Glomerular visceral epithelial cell (primary cell): ENCODE measurements around the gene F11R.
"Not testable (repeated sequence)": the region's sequence is repeated elsewhere in the genome, so short reads cannot be mapped to it uniquely, and the experiment has no call there.

Experiments used
- DNase-seq: peaks from one replicate; pipeline ENCODE4 v3.0.0-alpha.2; 2016; ENCODE audit errors: extremely low spot score

The F11R gene

DNA sequence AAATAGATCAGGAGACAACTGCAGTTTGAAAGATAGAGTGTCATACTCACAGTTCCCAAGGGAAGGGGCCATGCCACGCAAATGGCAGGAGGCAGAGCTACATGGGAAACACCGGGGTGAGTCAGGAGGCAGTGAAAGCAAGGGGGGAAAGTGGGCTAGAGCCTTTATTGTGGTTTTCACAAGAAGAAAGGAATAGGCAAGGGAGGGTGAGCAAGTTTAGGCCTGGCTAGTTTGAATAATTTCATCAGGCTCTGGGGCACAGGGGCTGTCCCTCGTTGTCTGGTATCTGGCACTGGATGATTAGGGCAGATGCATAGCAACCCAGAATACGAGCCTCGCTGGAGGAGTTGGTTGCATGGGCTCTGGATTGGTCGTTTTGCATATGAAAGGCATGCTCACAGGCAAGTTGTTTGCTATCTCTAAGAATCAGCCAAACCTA, 49.3 kb downstream of the F11R start:
- DNase-seq, result peak; percentile 16

GRCh38 chr1:160963521-160963920, 57.4 kb downstream of the F11R start:
- DNase-seq, result no peak

DNA sequence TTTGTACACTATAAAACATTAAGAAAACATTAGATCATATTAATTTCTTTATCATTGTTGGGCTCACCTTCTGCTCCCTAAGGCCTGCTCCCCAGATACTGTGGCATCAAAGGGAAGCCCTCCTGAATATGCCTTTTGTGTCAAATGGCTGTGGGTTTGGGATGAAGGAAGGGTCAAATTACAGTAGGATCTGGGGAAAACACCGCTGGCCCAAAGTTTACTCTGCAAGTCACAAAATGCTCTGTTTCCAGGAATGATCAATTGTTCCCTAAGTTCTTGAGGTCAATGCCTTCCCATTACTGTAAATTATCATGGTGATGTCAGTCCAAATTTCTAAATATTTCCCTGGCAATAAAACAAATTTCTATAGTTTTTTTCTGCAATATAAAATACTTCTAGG, 59.5 kb downstream of the F11R start:
- DNase-seq, result no peak

DNA sequence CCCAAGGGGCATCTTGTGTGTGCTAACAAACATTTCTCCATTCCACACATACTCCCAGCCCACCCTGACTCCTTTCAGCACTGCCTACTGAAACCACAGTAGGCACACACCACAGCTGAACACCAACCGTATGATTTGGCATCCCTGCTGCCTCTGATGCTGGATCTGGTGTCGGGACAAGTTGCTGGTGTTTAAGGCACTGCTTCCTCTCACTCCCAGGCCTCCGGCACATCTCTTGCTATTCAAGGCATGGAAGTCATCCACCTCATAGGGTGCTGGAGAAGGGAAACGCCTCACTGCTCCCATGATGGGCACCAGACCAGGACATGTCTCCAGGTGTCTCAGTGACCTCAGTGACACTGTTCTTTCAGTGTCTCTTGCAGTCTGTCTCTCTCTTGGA, 64.0 kb downstream of the F11R start:
- DNase-seq, result no peak

- DNase-seq, result peak; percentile 39
These were observed 66.5 kb downstream of the F11R start, which contains the start of gene ITLN2 for GRCh38 chr1:160954158-160955104. Gene ITLN2 (minus strand): TSS chr1:160954809. CDS start chr1:160954741, 68 bp downstream.

DNA sequence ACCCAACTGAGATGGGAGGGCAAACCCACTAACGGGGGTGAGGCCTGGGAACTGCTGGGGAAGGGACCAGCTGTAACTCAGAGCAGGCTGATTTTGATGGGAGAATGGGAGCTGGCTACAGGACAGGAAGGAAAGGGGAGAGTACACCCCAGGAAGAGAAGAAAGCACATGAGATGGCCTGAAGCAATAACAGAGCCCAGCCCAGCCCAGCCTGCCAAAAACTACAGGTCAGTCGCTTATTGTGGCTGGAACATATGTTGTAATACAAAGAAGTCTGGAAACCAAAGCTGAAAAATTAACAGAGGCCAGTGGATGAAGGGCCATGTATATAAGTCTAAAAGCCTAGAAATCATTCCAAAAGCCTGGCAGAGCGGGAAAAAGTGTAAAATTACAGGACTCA, 67.9 kb downstream of the F11R start:
- no peak for DNase-seq

DNA sequence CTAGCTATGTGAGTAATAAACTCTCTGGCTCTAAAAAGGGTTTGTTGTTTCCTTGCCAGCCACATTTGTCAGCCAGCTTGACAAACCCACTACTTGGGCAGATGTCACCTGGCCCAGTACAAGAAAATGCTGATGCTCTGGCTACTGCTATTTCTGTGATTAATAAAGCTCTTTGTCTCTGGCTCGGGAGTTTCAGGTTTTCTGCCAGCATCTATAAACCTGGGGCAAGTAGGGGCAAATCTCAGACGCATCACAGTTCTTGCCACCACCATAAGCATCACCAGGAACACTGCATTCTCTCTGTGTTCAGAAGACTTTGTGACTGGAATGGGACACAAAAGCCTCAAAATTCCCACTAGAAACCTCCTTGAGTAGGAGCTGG, 68.8 kb downstream of the F11R start:
- no peak for DNase-seq

DNA sequence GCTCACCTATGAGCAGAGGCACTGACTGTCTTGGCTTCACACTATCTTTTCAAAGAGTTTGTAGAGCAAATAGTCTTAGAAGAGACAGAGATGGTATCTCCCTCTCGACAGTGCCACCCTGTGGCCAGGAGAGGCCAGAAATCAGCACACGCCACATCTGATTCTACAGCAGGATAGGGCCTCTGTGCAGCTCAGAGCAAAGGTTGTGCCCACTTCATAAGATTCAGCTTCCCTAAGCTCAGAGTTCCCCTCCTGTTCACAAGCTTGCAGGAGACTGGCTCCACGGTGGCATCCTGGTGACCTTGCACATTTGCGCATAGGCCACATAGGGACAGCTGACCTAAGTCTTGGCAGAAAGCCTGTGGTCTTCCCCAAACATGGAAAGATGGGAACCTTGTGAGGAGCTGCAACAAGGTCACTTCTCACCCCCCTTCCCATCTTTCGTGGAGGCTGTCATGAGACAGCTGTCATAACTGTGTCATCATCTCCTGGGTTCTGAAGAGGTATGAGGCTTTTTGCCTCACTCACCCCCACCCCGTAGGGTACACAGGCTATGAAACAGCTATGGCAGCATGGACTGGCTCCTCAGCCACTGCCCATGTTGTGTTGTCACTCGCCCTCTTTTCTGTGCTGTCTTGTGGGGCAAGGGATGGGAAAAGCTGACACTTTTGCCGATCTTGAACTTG, 69.4 kb downstream of the F11R start:
- DNase-seq, result peak; percentile 54

DNA sequence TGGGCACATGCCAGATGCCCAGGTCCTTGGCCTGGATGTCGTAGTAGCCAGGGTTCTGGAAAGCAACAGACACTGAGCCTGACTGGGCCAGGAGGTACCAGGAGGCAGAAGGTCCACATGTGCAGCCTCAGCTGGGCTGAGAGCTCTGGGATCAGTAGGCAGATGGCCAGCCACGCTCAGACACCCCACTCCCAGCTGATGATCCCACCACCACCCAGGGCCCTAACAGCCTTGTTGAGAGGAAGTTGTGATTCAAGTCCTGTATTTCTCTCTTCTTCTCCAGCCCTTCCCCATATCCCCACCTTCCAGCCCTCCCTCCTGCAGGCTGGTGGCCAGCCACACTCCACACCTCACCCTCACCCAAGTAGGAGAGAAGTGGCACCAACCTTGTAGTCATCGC, 70.3 kb downstream of the F11R start:
- no peak for DNase-seq

DNA sequence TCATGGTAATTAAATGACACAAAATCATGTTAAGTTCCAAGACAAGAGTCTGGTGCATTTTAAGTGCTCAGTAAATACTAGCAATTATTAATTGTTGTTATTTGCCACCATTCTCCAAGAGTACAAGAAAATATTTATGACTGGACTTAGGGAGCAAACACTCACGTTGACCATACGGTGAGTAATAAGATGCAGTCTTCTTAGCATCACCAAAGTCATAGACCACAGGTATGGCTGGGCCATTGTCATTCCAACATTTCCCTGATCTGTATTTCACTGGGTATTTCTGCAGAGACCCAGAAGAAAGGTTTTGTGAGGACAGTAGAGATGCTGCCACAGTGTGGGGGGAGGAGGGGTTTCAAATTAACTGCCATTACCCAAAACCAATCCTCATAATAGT, 71.1 kb downstream of the F11R start:
- DNase-seq, result no peak

GRCh38 chr1:160949216-160949880, 71.6 kb downstream of the F11R start:
- peak; percentile 34 for DNase-seq

- not testable (repeated sequence) for DNase-seq
These were observed 73.7 kb downstream of the F11R start for GRCh38 chr1:160947174-160947759.

DNA sequence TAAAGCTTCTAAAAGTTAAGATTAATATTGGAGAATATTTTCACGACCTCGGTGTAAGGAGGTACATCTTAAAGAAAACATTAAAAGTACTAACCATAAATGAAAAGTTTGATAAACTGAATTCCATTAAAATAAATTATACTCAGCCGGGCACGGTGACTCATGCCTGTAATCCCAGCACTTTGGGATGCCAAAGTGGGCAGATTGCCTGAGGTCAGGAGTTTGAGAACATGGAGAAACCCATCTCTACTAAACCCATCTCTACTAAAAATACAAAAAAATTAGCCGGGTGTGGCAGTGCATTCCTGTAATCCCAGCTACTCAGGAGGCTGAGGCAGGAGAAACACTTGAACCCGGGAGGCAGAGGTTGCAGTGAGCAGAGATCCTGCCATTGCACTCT, 75.1 kb downstream of the F11R start:
- not testable (repeated sequence) for DNase-seq
